H1 (cell line): ENCODE results near the gene LAMP1. TPM values are rescaled to one million over a fixed set of nuclear protein-coding genes. Genes with fewer than 3 reads are reported as not detected.

Experiments used
- CTCF ChIA-PET: fragments of 300-600 bp; sonication (Branson Sonifier 250); formaldehyde crosslinking; loops from one replicate; lab custom pipeline; 2021; ENCODE audit not compliant: partially characterized antibody; lab: Charles Lee
- POLR2A ChIA-PET: fragments of 300-600 bp; sonication (Branson Sonifier 250); formaldehyde crosslinking; loops from one replicate; lab custom pipeline; 2021; ENCODE audit warnings: inconsistent platforms; ENCODE audit not compliant: partially characterized antibody; lab: Charles Lee
- DNase-seq, 2 experiments: peaks; one replicate each; pipeline versions ENCODE4 v3.0.0 to v3.0.0-alpha.2; 2010 to 2022; ENCODE audit warnings: low spot score in 2 of 2, low read depth in 1 of 2, mixed read lengths in 1 of 2
- FAIRE-seq: peaks from 2 replicates; lab custom pipeline; 2011; peaks lifted over from hg19 to GRCh38; lab: Jason Lieb, UNC
- H2AFZ ChIP-seq: 2 replicates; pipeline ENCODE4 v1.8.1; 2012; ENCODE audit warnings: low read length, inconsistent platforms
- H2AK5ac ChIP-seq: 2 replicates; pipeline ENCODE4 v1.6.1; 2013; ENCODE audit warnings: low read depth, low read length
- H2BK120ac ChIP-seq: replicated peaks from 2 replicates; pipeline ENCODE3; 2013; ENCODE audit warnings: low read depth, low read length, inconsistent platforms
- H2BK12ac ChIP-seq: 2 replicates; pipeline ENCODE4 v1.6.1; 2013; ENCODE audit warnings: low read depth, low read length
- H2BK15ac ChIP-seq: 2 replicates; pipeline ENCODE4 v1.6.1; 2013; ENCODE audit warnings: low read length
- H2BK20ac ChIP-seq: 2 replicates; pipeline ENCODE4 v1.6.1; 2013; ENCODE audit warnings: low read length
- H2BK5ac ChIP-seq: 2 replicates; pipeline ENCODE4 v1.6.1; 2013; ENCODE audit warnings: low read depth, low read length
- H3K14ac ChIP-seq: 2 replicates; pipeline ENCODE4 v1.6.1; 2013; ENCODE audit warnings: inconsistent platforms; ENCODE audit not compliant: insufficient read length
- H3K18ac ChIP-seq: 2 replicates; pipeline ENCODE4 v1.6.1; 2013; ENCODE audit warnings: low read length; ENCODE audit errors: extremely low read depth
- H3K23ac ChIP-seq: 2 replicates; pipeline ENCODE4 v1.6.1; 2013; ENCODE audit warnings: inconsistent platforms; ENCODE audit not compliant: insufficient read length
- H3K23me2 ChIP-seq: 2 replicates; pipeline ENCODE4 v1.6.1; 2013; ENCODE audit warnings: low read depth, low read length
- H3K27ac ChIP-seq: 2 replicates; pipeline ENCODE4 v1.6.1; 2011; ENCODE audit warnings: low read depth, low read length, inconsistent platforms
- H3K27me3 ChIP-seq, 4 experiments: replicated peaks in 1 of 4; 1 replicate in 1 of 4; 2 replicates in 3 of 4; pipeline versions ENCODE4 v1.6.1 to v1.8.1; 2011 to 2013; ENCODE audit warnings: low read length in 3 of 4, mild to moderate bottlenecking in 3 of 4, inconsistent platforms in 2 of 4, mixed read lengths in 2 of 4, moderate library complexity in 1 of 4; ENCODE audit not compliant: control insufficient read depth in 3 of 4, insufficient read depth in 3 of 4; ENCODE audit errors: extremely low read depth in 1 of 4
- H3K36me3 ChIP-seq, 4 experiments: 2 replicates each; pipeline versions ENCODE4 v1.6.1 to v1.8.1; 2011 to 2013; ENCODE audit warnings: mild to moderate bottlenecking in 4 of 4, low read length in 3 of 4, moderate library complexity in 2 of 4, control low read depth in 1 of 4, inconsistent platforms in 1 of 4; ENCODE audit not compliant: insufficient read depth in 4 of 4, control insufficient read depth in 2 of 4
- H3K4ac ChIP-seq: replicated peaks from 2 replicates; pipeline ENCODE3; 2013; ENCODE audit warnings: low read length, low read depth, mixed read lengths, inconsistent platforms; ENCODE audit not compliant: insufficient read length
- H3K4me1 ChIP-seq, 4 experiments: replicated peaks in 1 of 4; 1 replicate in 1 of 4; 2 replicates in 3 of 4; pipeline versions ENCODE4 v1.6.1 to v1.8.1; 2011 to 2013; ENCODE audit warnings: low read length in 3 of 4, inconsistent platforms in 2 of 4, mixed read lengths in 1 of 4; ENCODE audit not compliant: insufficient read depth in 4 of 4, control insufficient read depth in 3 of 4
- H3K4me2 ChIP-seq, 2 experiments: 2 replicates each; pipeline versions ENCODE4 v1.6.1 to v1.8.1; 2011 to 2013; ENCODE audit warnings: low read depth in 2 of 2, low read length in 2 of 2, control low read depth in 1 of 2, inconsistent platforms in 1 of 2, mild to moderate bottlenecking in 1 of 2; ENCODE audit not compliant: insufficient read depth in 1 of 2
- H3K4me3 ChIP-seq, 4 experiments: fragments of 200-600, 300-600 bp in 1 of 4; sonication (generic), shearing (Covaris generic), sonication (Bioruptor Twin) in 1 of 4; 2 replicates each; pipeline versions ENCODE4 v1.5.1 to v1.8.1; 2011 to 2016; ENCODE audit warnings: low read length in 4 of 4, low read depth in 3 of 4, control low read depth in 2 of 4, inconsistent platforms in 2 of 4, mild to moderate bottlenecking in 2 of 4, mixed read lengths in 1 of 4, moderate library complexity in 1 of 4; ENCODE audit not compliant: insufficient read depth in 2 of 4; ENCODE audit errors: extremely low read depth in 1 of 4
- H3K56ac ChIP-seq: replicated peaks from 2 replicates; pipeline ENCODE3; 2013; ENCODE audit warnings: low read depth, mild to moderate bottlenecking, mixed read lengths, low read length, inconsistent platforms; ENCODE audit not compliant: insufficient read length
- H3K79me1 ChIP-seq: 2 replicates; pipeline ENCODE4 v1.6.1; 2013; ENCODE audit warnings: low read depth, low read length, control low read depth
- H3K79me2 ChIP-seq, 2 experiments: 2 replicates each; pipeline versions ENCODE4 v1.6.1 to v1.8.1; 2012 to 2013; ENCODE audit warnings: low read length in 2 of 2, mild to moderate bottlenecking in 2 of 2, inconsistent platforms in 1 of 2; ENCODE audit not compliant: insufficient read depth in 2 of 2, control insufficient read depth in 1 of 2
- H3K9ac ChIP-seq, 4 experiments: replicated peaks in 1 of 4; 1 replicate in 1 of 4; 2 replicates in 3 of 4; pipeline versions ENCODE4 v1.6.1 to v1.8.1; 2011 to 2013; ENCODE audit warnings: low read depth in 3 of 4, low read length in 3 of 4, control low read depth in 2 of 4, mild to moderate bottlenecking in 2 of 4, moderate library complexity in 2 of 4, inconsistent platforms in 1 of 4; ENCODE audit errors: extremely low read depth in 1 of 4
- H3K9me3 ChIP-seq, 2 experiments: 2 replicates each; pipeline versions ENCODE4 v1.6.1 to v1.8.1; 2012 to 2013; ENCODE audit warnings: mild to moderate bottlenecking in 2 of 2, moderate library complexity in 2 of 2, control low read depth in 1 of 2, inconsistent platforms in 1 of 2, low read depth in 1 of 2, low read length in 1 of 2, mixed read lengths in 1 of 2; ENCODE audit not compliant: insufficient read depth in 2 of 2
- H4K20me1 ChIP-seq, 2 experiments: replicated peaks in 1 of 2; 2 replicates each; pipeline versions ENCODE3 to v1.8.1; 2011 to 2013; ENCODE audit warnings: inconsistent platforms in 2 of 2, low read length in 2 of 2, mild to moderate bottlenecking in 1 of 2; ENCODE audit not compliant: insufficient read depth in 2 of 2, control insufficient read depth in 1 of 2
- H4K5ac ChIP-seq: 2 replicates; pipeline ENCODE4 v1.6.1; 2013; ENCODE audit warnings: low read length, low read depth, mixed read lengths, inconsistent platforms; ENCODE audit not compliant: insufficient read length
- H4K8ac ChIP-seq: 2 replicates; pipeline ENCODE4 v1.8.0; 2013; ENCODE audit warnings: mild to moderate bottlenecking, moderate library complexity, low read length, inconsistent platforms; ENCODE audit not compliant: insufficient read depth; ENCODE audit errors: extremely low read depth
- H4K91ac ChIP-seq: replicated peaks from 2 replicates; pipeline ENCODE3; 2013; ENCODE audit warnings: low read length, mixed read lengths, inconsistent platforms; ENCODE audit not compliant: insufficient read length
- BRCA1 ChIP-seq: IDR thresholded peaks from 2 replicates; pipeline ENCODE4 v1.6.1; 2012; ENCODE audit warnings: low read depth, low read length, improper control_type of control experiment
- CREB1 ChIP-seq: IDR thresholded peaks from 2 replicates; pipeline ENCODE4 v1.6.1; 2012; ENCODE audit warnings: inconsistent platforms
- E2F6 ChIP-seq: IDR thresholded peaks from 2 replicates; pipeline ENCODE4 v1.6.1; 2012; ENCODE audit warnings: inconsistent platforms
- JUN ChIP-seq: IDR thresholded peaks from 2 replicates; pipeline ENCODE4 v1.6.1; 2011; ENCODE audit warnings: low read depth, mild to moderate bottlenecking, improper control_type of control experiment, low read length
- POLR2A ChIP-seq, 2 experiments: IDR thresholded peaks; 1 replicate in 1 of 2; 2 replicates in 1 of 2; pipeline ENCODE4 v1.6.1; 2011; ENCODE audit warnings: low read depth in 2 of 2, low read length in 2 of 2, mild to moderate bottlenecking in 2 of 2; ENCODE audit errors: control extremely low read depth in 1 of 2
- RFX5 ChIP-seq: IDR thresholded peaks from 2 replicates; pipeline ENCODE4 v1.6.1; 2011; ENCODE audit warnings: low read depth, low read length, improper control_type of control experiment, borderline replicate concordance
- RNF2 ChIP-seq: fragments of 200-900, 300-1000 bp; sonication (generic); IDR thresholded peaks from 2 replicates; pipeline ENCODE4 v1.7.1; 2016; ENCODE audit warnings: borderline replicate concordance, low read depth, mild to moderate bottlenecking, antibody characterized with exemption, low read length; ENCODE audit not compliant: poor library complexity, severe bottlenecking; ENCODE audit errors: missing control alignments
- SRF ChIP-seq: IDR thresholded peaks from 2 replicates; pipeline ENCODE4 v1.6.1; 2011; ENCODE audit warnings: mild to moderate bottlenecking, low read depth, low read length, moderate library complexity
- TAF1 ChIP-seq: IDR thresholded peaks from 2 replicates; pipeline ENCODE4 v1.6.1; 2011; ENCODE audit warnings: mild to moderate bottlenecking, low read depth, low read length
- WGBS, 2 experiments: shearing (Covaris generic) in 1 of 2; methylation state at CpG; one replicate each; pipeline versions ENCODE4 v1.1.6 to v1.1.7; 2013 to 2015; ENCODE audit warnings: low lambda C conversion rate in 2 of 2, mixed read lengths in 2 of 2, inconsistent platforms in 1 of 2, low coverage in 1 of 2, missing lambda C conversion rate in 1 of 2; ENCODE audit not compliant: insufficient replicate concordance in 2 of 2, insufficient coverage in 1 of 2, insufficient read length in 1 of 2; ENCODE audit errors: extremely low coverage in 1 of 2, missing lambda C conversion rate in 1 of 2; 5-methylcytosine and 5-hydroxymethylcytosine counted together
- polyA plus RNA-seq, 7 experiments: library from polyadenylated mRNA; depleted of rRNA in 3 of 7; stranded (reverse) in 5 of 7; unstranded in 2 of 7; fragments of >200 nt in 5 of 7; fragments of 200-250 nt in 2 of 7; gene quantifications; 1 replicate in 5 of 7; 2 replicates in 1 of 7; 4 replicates in 1 of 7; pipeline versions ENCODE4 v1.2.1 to v1.2.3, GENCODE V29; 2011 to 2013; ENCODE audit warnings: missing spikeins in 2 of 7, mixed read lengths in 2 of 7
- total RNA-seq: library from RNA; stranded (reverse); fragmentation: NEBNext Ultra II Directional; extraction: Animal tissue kit (Norgen Biotek cat#: 25700); gene quantifications from 2 replicates; pipeline ENCODE4 v1.2.1, GENCODE V29; 2021

The LAMP1 gene
- total and polyA plus RNA-seq, 2 of the 8 experiments (the other 6 are each of a cell fraction or from before 2014, with no cell fraction given): 97.6 to 140 TPM

- Histone ChIP-seq H3K9ac (peak overlapping the region in 3 of 4 experiments; percentile 8 to 50 (median 10); a peak in 5 of 7 replicates), H3K36me3 (no peaks in the 10 kb centered on the region), H3K4me2 (peak overlapping the region; percentile 61 to 75), H3K4me3 (peak overlapping the region; percentile 20 to 49 (median 30); a peak in 6 of 8 replicates), H3K56ac (no peak overlapping the region), H4K8ac (no peak overlapping the region), H2BK120ac (no peak overlapping the region), H4K91ac (no peak overlapping the region), H4K20me1 (no peaks in the 10 kb centered on the region), H2AK5ac (no peak overlapping the region), H4K5ac (no peak overlapping the region), H3K27ac (no peak overlapping the region), H2BK12ac (no peak overlapping the region; the same call in 1 of the 2 replicates), H3K18ac (no peak overlapping the region; the same call in 1 of the 2 replicates), H2AFZ (peak overlapping the region; percentile 94), H3K4ac (no peak overlapping the region), H3K23me2 (peaks cover 4% of the 10 kb centered on the region), H3K14ac (no peak overlapping the region), H3K4me1 (peaks cover 0 to 5% (median 3%) of the 10 kb centered on the region in 4 experiments; a peak in 4 of 7 replicates), H3K23ac (no peak overlapping the region), H3K27me3 (peaks cover 0 to 2% (median 0%) of the 10 kb centered on the region in 4 experiments; a peak in 4 of 7 replicates), H3K79me1 (no peaks in the 10 kb centered on the region), H2BK15ac (no peak overlapping the region), H3K79me2 (no peaks in the 10 kb centered on the region; a peak in 1 of 4 replicates), H3K9me3 (peaks cover 3 to 6% of the 10 kb centered on the region in 2 experiments; a peak in 2 of 4 replicates), H2BK20ac (no peak overlapping the region), H2BK5ac (no peak overlapping the region)
- ChIA-PET CTCF (interaction anchor here (1.0 to 2.1 kb wide), 6 partner anchors 15 to 153 kb away, joined by 3 to 7 read pairs (median 4); no protein-coding TSS in a partner anchor), POLR2A (no interaction called here)
- DNase-seq (peak in 1 of 2 experiments; percentile 53), FAIRE-seq (peak; percentile 87)
- 42% methylated on average over 22 of the region's 22 CpGs; no CpG with 5 or more reads in 1 of the 2 experiments for whole genome bisulfite sequencing, 2 experiments
- no peak for TF ChIP-seq TAF1
- TF ChIP-seq JUN: no peak
- TF ChIP-seq BRCA1: no peak
- TF ChIP-seq RNF2: no peak
- peak in 1 of 2 experiments; percentile 18; a peak in 1 of 3 replicates for TF ChIP-seq POLR2A (IDR thresholded peaks at IDR 0.05; ENCODE audit: control extremely low read depth in 1 of 2, low read depth in 2 of 2, low read length in 2 of 2)
- no peak for TF ChIP-seq SRF
- no peak for TF ChIP-seq CREB1
- no peak for TF ChIP-seq RFX5
- TF ChIP-seq E2F6: no peak
These were observed 4.8 kb upstream of the LAMP1 start for GRCh38 chr13:113292021-113292862.
